GM21619 (cell line): Measurements from ENCODE around the gene FBXO41.
A peak's percentile ranks its signal among the peaks of the same experiment; 100 is the strongest.

Experiments used
- ATAC-seq: cut with Tn5 transposase; IDR thresholded peaks from one replicate; pipeline ENCODE4 v1.9.1; 2021; ENCODE audit not compliant: unreplicated experiment

Gene FBXO41

DNA sequence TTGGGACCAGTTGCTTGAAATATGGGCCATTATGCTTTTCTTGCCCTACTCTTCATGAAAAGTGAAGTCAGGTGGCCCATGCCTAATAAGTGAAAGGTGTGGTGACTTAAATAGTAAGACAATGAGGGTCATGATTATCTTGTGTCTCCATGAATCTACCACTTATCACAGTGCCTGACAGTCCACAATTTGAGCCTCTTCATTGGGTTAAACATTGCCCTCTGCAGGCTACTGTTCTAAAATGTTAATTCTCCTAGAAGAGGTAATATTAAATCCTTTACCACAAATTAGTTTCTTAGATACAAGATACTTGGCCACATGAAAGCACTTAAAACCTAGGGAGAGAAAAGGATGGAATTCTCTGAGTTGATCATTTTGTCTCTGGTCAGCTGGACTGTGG is 5.0 kb upstream of the FBXO41 start:
- ATAC-seq, result no peak

DNA sequence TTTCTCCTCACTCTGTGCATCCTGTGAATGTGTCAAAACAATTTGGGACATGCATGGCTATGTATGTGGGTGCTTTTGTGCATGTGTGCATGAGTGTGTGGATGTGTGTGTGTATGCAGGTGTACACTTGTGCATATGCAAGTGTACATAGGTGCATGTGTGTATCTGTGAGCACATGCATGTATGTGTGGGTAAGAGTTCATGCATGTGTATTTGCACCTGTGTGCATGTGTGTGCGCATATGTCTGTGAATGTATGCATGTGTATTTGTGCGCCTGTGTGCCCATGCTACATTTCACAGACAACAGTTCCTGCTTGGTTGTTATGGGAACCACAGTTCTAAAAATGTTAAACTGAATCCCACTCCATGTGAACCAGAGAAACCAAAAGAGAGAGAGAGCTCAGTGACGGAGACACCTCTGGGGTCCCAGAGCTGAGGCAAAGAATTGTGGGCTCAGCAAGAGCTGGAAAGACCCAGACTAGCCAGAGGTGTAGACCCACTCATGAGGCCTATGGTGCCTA is 1.9 kb upstream of the FBXO41 start:
- ATAC-seq, result no peak

DNA sequence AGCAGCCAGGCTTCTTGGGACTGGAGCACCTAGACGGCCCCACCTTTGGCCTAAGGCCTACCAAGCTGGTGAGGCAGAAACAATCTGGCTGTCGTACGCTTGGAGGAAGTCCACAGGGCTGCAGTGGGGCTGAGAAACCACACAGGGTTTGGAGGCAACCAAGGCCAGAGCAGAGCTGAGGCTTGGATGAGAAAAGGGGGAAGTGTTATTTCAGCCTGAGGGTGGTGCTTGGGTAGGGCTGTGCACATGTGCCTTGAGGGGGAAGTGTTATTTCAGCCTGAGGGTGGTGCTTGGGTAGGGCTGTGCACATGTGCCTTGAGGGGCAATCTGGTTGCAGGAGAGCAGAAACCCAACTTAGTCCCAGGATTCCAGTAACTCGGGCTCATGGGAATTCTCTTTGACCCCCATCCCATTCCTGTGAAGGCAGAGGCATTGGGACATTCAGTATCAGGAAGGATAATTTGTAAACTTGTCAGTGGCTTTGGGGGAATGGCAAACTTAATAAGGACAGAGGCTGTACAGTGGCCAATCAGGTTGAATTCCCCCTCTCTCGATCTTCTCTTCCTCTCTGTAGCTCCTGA is 971 bp upstream of the FBXO41 start:
- peak; percentile 46 for ATAC-seq

- peak; percentile 27 for ATAC-seq
Measured at GRCh38 chr2:73283545-73284295, 558 bp downstream of the FBXO41 start.

GRCh38 chr2:73282924-73283544 is 1.2 kb downstream of the FBXO41 start:
- ATAC-seq, result no peak

GRCh38 chr2:73281244-73281643 is 3.0 kb downstream of the FBXO41 start:
- ATAC-seq, result no peak

DNA sequence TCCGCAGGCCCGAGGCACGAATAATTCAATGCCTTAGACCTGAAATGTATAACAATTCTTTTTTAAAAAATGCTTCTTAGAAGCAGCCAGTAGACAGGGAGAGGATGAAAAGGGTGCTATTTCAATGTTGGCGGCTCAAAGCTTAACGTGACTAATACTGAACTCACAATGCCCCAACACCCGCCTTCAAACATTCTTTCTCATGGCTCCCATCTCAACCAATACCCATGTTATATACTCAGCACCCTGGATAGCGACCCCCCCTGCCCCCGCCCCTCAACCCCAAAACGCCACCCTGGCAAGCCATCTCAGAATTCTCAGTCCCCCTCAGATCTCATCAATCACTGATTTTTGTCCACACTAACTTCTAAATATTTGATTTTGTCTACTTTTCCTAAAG is 4.4 kb downstream of the FBXO41 start:
- no peak for ATAC-seq

DNA sequence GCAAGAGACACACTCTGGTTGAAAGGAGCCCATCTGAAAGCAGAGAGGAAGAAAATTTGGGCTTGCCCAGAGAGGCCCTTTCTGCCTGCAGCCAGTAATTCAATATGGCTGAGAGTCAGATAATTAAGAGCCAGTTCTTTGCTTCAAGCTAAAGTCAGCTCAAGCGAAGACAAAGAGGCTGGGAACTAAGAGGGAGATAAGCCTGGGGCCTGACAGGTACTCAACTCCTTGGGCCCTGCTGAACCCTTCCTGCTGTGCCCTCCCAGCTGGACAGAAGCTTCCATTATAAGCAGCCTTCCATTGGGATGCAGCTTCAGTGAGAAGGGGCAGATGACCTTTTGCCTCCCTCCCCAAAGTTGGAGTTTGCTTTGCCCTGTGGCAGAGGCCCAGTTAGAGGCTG is 12.0 kb downstream of the FBXO41 start:
- ATAC-seq, result no peak

GRCh38 chr2:73269686-73270465 is 14.4 kb downstream of the FBXO41 start:
- no peak for ATAC-seq

DNA sequence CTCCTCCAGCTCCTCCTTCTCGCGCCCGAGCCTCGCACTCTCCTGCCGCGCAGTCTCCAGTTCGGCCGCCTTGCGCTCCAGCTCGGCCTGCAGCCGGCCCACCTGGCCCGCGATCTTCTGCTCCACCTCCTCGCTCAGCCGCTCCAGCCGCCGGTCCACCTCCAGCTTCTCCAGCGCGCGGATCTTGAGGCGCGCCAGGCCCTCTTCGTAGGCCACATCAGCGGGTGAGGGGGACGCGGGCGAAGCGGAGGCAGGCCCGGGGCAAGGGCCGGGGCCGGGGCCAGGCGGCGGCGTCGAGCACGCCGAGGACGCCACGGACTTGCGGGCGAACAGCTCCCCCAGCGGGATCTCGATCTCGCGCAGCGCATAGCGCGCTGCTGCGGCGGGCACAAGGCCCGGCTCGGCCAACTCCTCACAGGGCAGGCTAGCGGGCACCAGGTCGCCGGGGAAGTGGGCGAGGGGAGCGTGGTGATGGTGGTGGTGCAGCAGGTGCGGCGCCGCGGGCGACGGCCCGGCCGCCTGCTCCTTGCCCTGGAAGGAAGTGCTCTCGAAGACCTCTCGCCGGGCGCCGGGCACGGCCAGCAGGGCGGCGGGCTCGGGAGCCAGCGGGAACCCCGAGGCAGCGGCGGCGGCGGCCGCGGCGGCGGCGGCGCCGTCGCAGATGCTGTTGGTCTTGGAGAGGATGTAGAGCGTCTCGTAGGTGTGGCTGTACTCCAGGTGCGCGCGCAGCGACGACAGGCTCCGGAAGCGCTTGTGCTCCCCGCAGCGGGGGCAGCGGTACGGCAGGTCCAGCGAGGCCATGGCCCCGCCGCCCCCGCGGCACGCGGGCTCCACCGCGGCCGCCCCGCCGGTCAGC is 15.2 kb downstream of the FBXO41 start:
- peak; percentile 79 for ATAC-seq

- no peak for ATAC-seq
Measured at GRCh38 chr2:73268366-73268829, 15.9 kb downstream of the FBXO41 start.

DNA sequence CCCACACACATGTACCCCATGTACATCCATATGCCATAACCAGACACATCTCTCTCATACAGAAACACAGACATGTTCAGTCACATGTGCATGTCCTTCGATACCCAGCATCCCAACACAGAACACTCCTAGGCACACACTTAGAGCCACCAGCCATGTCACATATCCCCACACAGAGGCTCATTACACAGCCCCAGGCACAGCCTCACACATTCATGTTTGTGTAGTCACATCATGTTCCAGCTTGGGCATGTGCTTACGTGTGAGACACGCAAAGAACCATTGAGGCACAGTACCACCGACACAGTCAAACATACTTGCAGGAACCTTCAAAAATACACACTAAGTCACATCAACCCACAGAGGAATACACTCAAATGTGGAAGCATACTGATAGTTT is 17.3 kb downstream of the FBXO41 start:
- ATAC-seq, result no peak

GRCh38 chr2:73266061-73266901 is 18.0 kb downstream of the FBXO41 start:
- ATAC-seq, result no peak

DNA sequence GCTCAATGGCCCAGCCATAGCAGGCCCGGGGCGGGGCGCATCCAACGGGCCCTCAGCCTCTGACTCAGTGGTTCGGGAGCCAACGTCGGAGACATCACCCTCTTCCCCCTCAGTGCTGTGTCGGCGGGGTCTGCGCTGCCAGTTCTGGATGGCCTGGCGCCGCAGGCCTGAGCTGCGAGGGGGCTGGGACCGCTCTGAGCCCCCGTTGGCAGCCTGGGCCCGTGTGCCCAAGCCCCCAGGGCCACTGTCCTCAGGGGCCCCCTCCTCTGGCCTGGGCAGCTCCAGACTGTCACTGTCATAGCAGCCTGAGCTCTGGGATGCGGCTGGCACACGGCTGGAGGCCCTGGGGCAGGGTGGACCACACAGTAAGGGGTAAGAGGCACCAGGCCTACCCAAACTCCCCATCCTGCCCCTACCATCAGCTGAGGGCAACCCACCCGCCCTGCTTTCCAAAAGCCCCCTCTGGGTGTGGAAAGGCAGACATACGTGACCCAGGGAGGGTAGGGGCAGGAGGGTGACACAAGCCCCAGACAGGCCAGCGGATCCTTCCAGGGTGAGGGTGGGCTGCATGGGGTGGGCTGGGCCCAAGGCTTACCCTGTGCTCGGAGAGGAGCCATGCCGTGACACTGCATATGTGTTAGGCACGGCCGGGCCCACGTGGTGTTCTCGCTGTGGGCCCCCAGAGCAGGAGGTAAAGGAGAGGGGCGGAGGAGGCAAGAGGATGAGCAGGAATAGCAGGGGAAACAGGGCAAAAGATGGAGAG is 18.8 kb downstream of the FBXO41 start:
- no peak for ATAC-seq

GRCh38 chr2:73264783-73265182 is 19.5 kb downstream of the FBXO41 start:
- ATAC-seq, result no peak

- ATAC-seq, result no peak
Measured at GRCh38 chr2:73264332-73264606, 20.0 kb downstream of the FBXO41 start.

- ATAC-seq, result no peak
Measured at GRCh38 chr2:73263540-73264331, 20.5 kb downstream of the FBXO41 start.
